GM19025 (cell line): ENCODE measurements around the gene DPY30.
A peak's percentile ranks its signal among the peaks of the same experiment; 100 is the strongest.
"Not testable (repeated sequence)": the region's sequence is repeated elsewhere in the genome, so short reads cannot be mapped to it uniquely, and the experiment has no call there.

Experiments
- ATAC-seq: cut with Tn5 transposase; IDR thresholded peaks from one replicate; pipeline ENCODE4 v1.9.1; 2021; ENCODE audit warnings: mild to moderate bottlenecking, low read depth, moderate library complexity; ENCODE audit not compliant: unreplicated experiment

The DPY30 gene

DNA sequence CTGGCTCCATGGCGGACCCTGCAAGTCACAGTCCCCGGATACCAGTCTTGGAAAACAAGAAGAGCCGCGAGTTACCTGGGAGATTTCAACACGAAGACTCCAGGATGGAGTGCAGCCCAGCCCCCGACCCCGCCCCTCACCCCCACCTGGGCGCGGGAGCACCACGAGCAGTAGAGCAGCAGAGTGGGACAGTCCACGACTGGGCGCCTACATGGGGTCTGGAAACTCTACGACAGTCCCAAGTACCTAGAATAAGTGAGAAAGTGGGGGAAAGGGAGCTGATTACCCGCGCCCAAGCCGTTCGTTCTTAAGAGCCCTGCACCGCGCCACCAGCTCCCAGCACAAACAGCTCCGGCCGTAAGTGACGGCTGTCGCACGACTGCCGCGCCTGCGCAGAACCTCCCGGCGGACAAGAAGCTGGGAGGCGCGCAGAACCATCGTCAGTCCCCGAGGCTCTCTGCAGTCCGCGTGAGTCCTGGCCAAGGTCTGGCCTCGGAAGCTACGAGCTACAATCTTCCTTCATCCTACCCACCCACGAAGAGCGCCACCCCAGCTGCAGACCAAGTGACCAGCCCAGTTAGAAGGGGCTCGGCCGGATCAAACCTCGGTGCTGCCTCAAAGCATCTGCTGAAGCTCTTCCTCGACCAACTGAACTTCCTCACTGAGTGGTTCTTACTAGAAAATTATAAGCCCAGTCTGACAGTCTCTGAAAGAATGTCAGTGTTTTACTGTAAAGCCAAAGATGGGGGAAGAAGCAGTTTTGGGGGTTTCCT, at the start of gene DPY30:
Gene DPY30 (minus strand): TSS at position 359 of the 773 bp plus-strand sequence. CDS start 349 bp downstream, at position 10.
- peak; percentile 88 for ATAC-seq

- no peak for ATAC-seq
These were observed 34.5 kb upstream of the DPY30 start for GRCh38 chr2:32074134-32074506.

GRCh38 chr2:32067549-32067948, 27.9 kb upstream of the DPY30 start:
- no peak for ATAC-seq

DNA sequence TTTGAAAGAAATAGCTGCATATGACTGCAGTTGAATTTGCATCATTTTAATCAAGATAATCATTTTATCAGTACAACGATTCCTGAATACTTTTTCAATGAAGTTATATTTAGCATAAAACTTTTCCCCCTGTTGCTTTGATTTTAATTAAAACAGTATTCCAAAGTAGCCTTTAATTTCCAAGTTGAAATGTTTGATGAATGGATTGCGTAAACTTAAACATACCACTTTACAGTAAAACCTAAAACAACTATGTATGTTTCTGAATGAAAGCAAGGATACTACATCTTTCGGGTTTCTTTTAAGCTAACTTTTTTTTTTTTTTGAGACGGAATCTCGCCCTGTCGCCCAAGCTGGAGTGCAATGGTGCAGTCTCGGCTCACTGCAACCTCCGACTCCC, 25.1 kb upstream of the DPY30 start:
- no peak for ATAC-seq

GRCh38 chr2:32064021-32064601, 24.5 kb upstream of the DPY30 start:
- no peak for ATAC-seq

- ATAC-seq: peak; percentile 96
These were observed 23.9 kb upstream of the DPY30 start, which contains the start of gene SPAST for GRCh38 chr2:32063310-32064020. Gene SPAST, plus strand, starts transcription at chr2:32063556. Its CDS starts 276 bp downstream, at chr2:32063832.

- no peak for ATAC-seq
These were observed 22.6 kb upstream of the DPY30 start for GRCh38 chr2:32061973-32062861.

DNA sequence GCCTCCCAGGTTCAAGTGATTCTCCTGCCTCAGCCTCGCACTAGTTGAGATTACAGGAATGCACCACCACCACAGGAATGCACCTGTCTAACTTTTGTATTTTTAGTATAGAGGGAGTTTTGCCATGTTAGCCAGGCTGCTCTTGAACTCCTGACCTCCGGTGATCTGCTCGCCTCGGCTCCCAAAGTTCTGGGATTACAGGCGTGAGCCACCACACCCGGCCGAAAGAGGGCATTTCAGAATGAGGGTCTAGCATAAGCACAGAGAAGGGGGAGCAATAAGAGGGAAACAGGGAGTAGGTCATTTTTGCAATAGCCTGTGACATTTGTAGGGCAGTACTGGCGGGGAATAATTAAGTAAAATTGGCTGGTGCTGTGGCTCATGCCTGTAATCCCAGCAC, 21.8 kb upstream of the DPY30 start:
- ATAC-seq: no peak

GRCh38 chr2:32060266-32060665, 20.7 kb upstream of the DPY30 start:
- ATAC-seq: no peak

DNA sequence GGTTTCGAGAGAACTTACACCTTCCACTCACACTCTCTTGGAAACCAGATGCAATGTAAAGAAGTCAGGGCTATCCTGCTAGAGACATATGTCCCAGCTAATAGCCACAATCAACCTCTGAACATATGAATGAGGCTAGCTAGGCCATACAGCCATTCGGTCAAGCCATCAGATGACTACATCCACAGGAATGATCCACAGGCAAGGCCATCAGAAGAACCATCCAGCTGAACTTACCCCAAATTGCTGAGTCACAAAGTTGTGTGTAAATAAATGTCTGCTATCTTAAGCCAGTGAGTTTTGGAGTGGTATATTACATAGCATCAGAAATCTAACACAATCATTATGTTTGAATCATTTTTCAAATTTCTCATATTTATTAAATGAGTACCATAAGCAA, 18.5 kb upstream of the DPY30 start:
- no peak for ATAC-seq

- not testable (repeated sequence) for ATAC-seq
These were observed 15.0 kb upstream of the DPY30 start for GRCh38 chr2:32054583-32054982.

- ATAC-seq: no peak
These were observed 12.3 kb upstream of the DPY30 start for GRCh38 chr2:32051836-32052439.

DNA sequence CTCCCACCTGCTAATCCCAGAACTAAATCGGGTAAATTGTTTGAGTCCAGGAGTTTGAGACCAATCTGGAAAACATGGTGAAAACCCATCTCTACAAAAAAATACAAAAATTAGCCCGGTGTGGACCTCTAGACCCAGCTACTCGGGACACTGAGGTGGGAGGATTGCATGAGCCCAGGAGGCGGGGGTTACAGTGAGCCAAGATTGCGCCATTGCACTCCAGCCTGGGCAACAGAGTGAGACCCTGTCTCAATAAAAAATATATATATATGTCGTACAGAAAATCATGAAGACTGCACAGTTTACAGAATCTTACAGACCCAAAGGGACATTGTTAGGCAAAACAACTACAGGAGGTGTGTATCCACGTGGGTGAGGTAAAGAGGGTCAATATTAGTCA, 4.0 kb upstream of the DPY30 start:
- ATAC-seq: no peak

DNA sequence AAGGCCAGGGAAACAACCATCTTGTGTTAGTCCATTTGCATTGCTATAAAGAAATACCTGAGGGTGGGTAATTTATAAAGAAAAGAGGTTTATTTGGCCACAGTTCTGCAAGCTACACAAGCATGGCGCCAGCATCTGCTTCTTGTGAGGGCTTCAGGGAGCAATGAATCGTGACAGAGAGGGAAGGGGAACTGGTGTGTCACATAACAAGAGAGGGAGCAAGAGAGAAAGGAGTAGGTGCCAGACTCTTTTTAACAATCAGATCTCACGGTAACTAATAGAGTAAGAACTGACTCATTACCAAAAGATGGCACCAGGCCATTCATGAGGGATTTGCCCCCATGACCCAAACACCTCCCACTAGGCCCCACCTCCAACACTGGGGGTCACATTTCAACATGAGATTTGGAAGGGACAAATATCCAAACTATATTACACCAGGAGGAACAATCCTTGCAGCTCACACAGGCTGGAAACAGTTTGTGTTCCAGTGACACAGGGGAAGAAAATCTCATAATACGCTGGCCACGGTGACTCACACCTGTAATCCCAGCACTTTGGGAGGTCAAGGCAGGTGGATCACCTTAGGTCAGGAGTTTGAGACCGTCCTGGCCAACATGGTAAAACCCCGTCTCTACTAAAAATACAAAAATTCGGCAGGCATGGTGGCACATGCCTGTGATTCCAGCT, 5.3 kb downstream of the DPY30 start:
- not testable (repeated sequence) for ATAC-seq

DNA sequence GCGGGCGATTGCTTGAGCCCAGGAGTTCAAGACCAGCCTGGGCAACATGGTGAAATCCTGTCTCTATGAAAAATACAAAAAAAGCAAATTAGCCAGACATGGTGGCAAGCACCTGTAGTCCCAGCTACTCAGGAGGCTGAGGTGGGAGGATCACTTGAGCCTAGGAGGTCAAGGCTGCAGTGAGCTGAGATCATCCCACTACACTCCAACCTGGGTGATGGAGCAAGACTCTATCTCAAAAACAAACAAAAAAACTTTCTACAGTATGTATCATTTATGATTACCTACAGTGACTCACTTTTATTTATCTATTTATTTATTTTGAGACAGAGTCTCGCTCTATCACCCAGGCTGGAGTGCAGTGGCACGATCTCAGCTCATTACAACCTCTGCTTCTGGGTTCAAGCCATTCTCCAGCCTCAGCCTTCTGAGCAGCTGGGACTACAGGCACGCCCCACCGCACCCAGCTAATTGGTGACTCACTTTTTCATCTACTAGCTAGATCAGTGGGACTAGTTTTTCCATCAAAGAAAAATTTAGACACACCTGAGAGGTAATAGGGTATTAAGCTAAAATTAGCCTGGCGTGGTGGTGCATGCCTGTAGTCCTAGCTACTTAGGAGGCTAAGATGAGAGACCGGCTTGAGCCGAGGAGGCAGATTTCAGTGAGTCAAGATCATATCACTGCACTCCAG, 20.7 kb downstream of the DPY30 start:
- ATAC-seq: not testable (repeated sequence)

DNA sequence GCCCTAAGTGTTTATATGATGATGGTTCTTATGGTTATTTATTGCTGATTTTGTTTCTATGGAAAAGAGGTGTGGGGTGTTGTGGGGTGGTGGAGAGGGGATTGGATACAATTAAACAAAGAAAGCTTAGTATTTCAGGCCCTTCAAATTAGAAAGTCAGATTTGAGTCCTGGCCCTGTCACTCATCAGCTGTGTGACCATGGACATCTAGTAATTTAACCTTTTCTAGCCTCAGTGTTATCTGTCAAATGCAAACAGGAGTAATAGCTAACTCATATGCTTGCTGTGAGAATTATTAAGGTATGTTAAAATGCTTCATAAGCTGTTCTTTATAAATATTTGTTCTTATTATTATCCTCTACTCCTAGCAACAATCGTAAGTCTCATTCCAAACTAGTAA, 26.7 kb downstream of the DPY30 start:
- ATAC-seq: no peak

DNA sequence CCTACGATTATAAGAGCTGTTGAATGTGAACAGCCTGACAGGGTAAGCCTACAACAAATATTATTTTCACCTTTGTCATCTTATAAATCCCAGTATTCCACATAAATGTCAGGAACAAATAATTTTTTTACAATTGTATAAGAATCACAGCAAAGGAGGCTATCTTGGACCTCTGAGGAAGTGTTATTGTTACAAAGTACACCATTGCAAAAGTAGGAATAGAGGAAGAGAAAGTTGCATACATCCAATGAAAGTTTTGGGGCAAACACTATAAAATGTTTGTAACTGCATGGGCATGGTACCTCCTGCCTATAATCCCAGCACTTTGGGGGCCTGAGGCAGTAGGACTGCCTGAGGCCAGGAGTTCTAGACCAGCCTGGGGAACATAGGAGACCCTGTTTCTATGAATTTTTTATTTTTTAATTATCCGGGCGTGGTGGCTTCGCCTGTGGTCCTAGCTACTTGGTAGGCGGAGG, 28.1 kb downstream of the DPY30 start:
- ATAC-seq: no peak

- ATAC-seq: peak; percentile 58
These were observed 28.7 kb downstream of the DPY30 start, which contains the start of gene MEMO1 for GRCh38 chr2:32010670-32011484. Gene MEMO1, minus strand, starts transcription at chr2:32011008. Its CDS starts 761 bp downstream, at chr2:32010247.
